Measurements from ENCODE around the gene TMCC3. TPM values are rescaled to one million over a fixed set of nuclear protein-coding genes. Genes with fewer than 3 reads are reported as not detected.

TMCC3 gene
- total RNA-seq, 1 donor: 1.7 TPM

DNA sequence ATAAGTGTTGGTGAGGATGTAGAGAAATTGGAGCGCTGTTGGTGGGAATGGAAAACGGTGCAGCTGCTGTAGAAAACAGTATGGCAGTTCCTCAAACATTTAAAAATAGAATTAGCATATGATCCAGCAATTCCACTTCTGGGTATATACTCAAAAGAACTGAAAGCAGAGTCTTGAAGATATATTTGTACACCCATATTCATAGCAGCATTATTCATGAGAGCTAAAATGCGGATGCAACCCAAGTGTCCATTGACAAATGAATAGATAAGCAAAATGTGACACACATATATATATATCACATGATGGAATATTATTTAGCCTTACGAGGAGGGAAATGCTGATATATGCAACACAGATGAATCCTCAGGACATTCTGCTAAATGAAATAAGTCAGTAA, 106.0 kb downstream of the TMCC3 start:
- no peak for DNase-seq (ENCODE audit: low read depth)
- TF ChIP-seq, protein P1, sequence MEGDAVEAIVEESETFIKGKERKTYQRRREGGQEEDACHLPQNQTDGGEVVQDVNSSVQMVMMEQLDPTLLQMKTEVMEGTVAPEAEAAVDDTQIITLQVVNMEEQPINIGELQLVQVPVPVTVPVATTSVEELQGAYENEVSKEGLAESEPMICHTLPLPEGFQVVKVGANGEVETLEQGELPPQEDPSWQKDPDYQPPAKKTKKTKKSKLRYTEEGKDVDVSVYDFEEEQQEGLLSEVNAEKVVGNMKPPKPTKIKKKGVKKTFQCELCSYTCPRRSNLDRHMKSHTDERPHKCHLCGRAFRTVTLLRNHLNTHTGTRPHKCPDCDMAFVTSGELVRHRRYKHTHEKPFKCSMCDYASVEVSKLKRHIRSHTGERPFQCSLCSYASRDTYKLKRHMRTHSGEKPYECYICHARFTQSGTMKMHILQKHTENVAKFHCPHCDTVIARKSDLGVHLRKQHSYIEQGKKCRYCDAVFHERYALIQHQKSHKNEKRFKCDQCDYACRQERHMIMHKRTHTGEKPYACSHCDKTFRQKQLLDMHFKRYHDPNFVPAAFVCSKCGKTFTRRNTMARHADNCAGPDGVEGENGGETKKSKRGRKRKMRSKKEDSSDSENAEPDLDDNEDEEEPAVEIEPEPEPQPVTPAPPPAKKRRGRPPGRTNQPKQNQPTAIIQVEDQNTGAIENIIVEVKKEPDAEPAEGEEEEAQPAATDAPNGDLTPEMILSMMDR (IDR thresholded peaks at IDR 0.05; ENCODE audit: insufficient read depth, low read depth, low read length): no peak
- no peak overlapping the region for H3K4me3 ChIP-seq (ENCODE audit: low read depth, low read length)

GRCh38 chr12:94538318-94538717, 112.0 kb downstream of the TMCC3 start:
- TF ChIP-seq, protein P1 (IDR thresholded peaks at IDR 0.05; ENCODE audit: insufficient read depth, low read depth, low read length): no peak
- no peak overlapping the region for H3K4me3 ChIP-seq (ENCODE audit: low read depth, low read length)
- no peak for DNase-seq (ENCODE audit: low read depth)

GRCh38 chr12:94536040-94536965, 114.1 kb downstream of the TMCC3 start:
- no peak overlapping the region for H3K4me3 ChIP-seq (ENCODE audit: low read depth, low read length)
- TF ChIP-seq, protein P1 (IDR thresholded peaks at IDR 0.05; ENCODE audit: insufficient read depth, low read depth, low read length): no peak
- no peak for DNase-seq (ENCODE audit: low read depth)

- no peak for DNase-seq (ENCODE audit: low read depth)
- no peak overlapping the region for H3K4me3 ChIP-seq (ENCODE audit: low read depth, low read length)
- TF ChIP-seq, protein P1 (IDR thresholded peaks at IDR 0.05; ENCODE audit: insufficient read depth, low read depth, low read length): no peak
Observed at GRCh38 chr12:94535510-94535921, 114.8 kb downstream of the TMCC3 start.

GRCh38 chr12:94534774-94535509, 115.4 kb downstream of the TMCC3 start:
- H3K4me3 ChIP-seq (ENCODE audit: low read depth, low read length): no peak overlapping the region
- TF ChIP-seq, protein P1 (IDR thresholded peaks at IDR 0.05; ENCODE audit: insufficient read depth, low read depth, low read length): no peak
- DNase-seq (ENCODE audit: low read depth): no peak

GRCh38 chr12:94534278-94534677, 116.1 kb downstream of the TMCC3 start:
- no peak for DNase-seq (ENCODE audit: low read depth)
- TF ChIP-seq, protein P1 (IDR thresholded peaks at IDR 0.05; ENCODE audit: insufficient read depth, low read depth, low read length): no peak
- no peak overlapping the region for H3K4me3 ChIP-seq (ENCODE audit: low read depth, low read length)
